ENCODE measurements around the gene SYT7.

DNA sequence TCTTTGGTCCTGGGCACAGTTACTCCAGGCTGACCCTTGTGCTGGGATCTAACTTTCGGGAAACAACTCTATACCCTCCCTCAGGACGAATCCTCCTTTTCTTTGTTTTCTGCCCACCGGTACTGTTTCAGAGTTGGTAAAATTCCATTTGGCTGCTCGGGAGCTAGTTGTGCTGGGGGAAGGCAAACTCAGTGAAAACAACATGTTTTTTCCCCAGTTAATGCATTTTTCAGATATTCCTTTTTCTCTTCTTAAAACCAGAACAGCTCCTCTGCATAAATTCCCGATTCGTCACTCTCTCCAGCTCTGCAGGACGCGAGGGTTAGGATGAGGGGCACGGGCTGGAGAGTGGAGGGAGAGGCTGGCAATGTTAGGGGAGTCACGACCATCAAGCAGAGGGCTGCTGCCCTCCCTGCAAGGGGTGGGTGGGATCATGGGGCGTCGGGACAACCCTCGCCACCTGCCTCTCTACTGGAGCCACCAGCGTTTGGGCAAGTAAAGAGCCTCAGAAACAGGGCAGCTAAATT, 41.0 kb downstream of the SYT7 start:
- TF ChIP-seq EZH2phosphoT487 (IDR thresholded peaks at IDR 0.05; ENCODE audit: insufficient read depth, low read depth) (no peak), EZH2 (IDR thresholded peaks at IDR 0.05; ENCODE audit: insufficient read depth, poor library complexity, severe bottlenecking) (no peak)
